ENCODE measurements around the gene AKAP8. TPM values are rescaled to one million over a fixed set of nuclear protein-coding genes. Genes with fewer than 3 reads are reported as not detected.

The AKAP8 gene
- total RNA-seq, 6 donors from 2014 or later, result 28.1 to 117 (median 41.3) TPM

Small RNAs within 50 kb of the gene (small RNA-seq; reads per million reads assigned to genes)
- gene AC005776.1, result 0 reads per million in 4 donors

Other genes with a start within 250 kb of the AKAP8 start
- 10 to 100 TPM; 23.9 to 56.6 (median 43.1) TPM for gene NOTCH3, start 178.8 kb downstream of the AKAP8 start, total RNA-seq
- 1 to 10 TPM; 2.0 to 4.8 (median 2.3) TPM for gene EPHX3, start 147.3 kb downstream of the AKAP8 start, total RNA-seq
- 100 to 1,000 TPM in 1 of 6 donors, 10 to 100 TPM in 5; 41.9 to 117 (median 79.3) TPM for gene BRD4, start 47.2 kb downstream of the AKAP8 start, total RNA-seq
- 100 to 1,000 TPM in 2 of 6 donors, 10 to 100 TPM in 4; 79.8 to 476 (median 91.2) TPM for gene AKAP8L, start 39.2 kb upstream of the AKAP8 start, total RNA-seq
- 100 to 1,000 TPM in 1 of 6 donors, 10 to 100 TPM in 5; 28.7 to 112 (median 40.8) TPM for gene WIZ, start 70.2 kb upstream of the AKAP8 start, total RNA-seq
- gene RASAL3, start 84.8 kb upstream of the AKAP8 start, total RNA-seq, result 10 to 100 TPM in 5 of 6 donors, 1 to 10 TPM in 1; 7.1 to 48.2 (median 16.7) TPM
- gene PGLYRP2, start 99.7 kb upstream of the AKAP8 start, total RNA-seq, result not detected
- gene CYP4F22, start 128.7 kb upstream of the AKAP8 start, total RNA-seq, result 1 to 10 TPM in 1 of 6 donors, under 1 TPM in 4, not detected in 1; 0.11 to 3.1 (median 0.20) TPM
- gene CYP4F8, start 235.4 kb upstream of the AKAP8 start, total RNA-seq, result not detected